HepG2 (cell line): ENCODE results near the gene STOML3. TPM values are rescaled to one million over a fixed set of nuclear protein-coding genes. Genes with fewer than 3 reads are reported as not detected.

ENCODE experiments used
- ARNT2 ChIP-seq: sonication (generic); formaldehyde crosslinking; IDR thresholded peaks from 2 replicates; pipeline ENCODE4 v1.8.0; 2022; ENCODE audit warnings: mild to moderate bottlenecking, low read depth, missing genetic modification reagents, moderate library complexity
- CHCHD3 ChIP-seq: sonication (generic); formaldehyde crosslinking; IDR thresholded peaks from 2 replicates; pipeline ENCODE4 v1.8.0; 2022; ENCODE audit warnings: mild to moderate bottlenecking, missing genetic modification reagents, moderate library complexity
- MIER2 ChIP-seq: IDR thresholded peaks from 2 replicates; pipeline ENCODE4 v1.6.1; 2016; ENCODE audit warnings: missing biosample characterization, missing genetic modification reagents
- MLLT10 ChIP-seq: sonication (generic); formaldehyde crosslinking; IDR thresholded peaks from 2 replicates; pipeline ENCODE4 v1.4.0; 2020; ENCODE audit warnings: missing genetic modification reagents
- NFIC ChIP-seq: IDR thresholded peaks from 2 replicates; pipeline ENCODE4 v1.6.1; 2012; ENCODE audit warnings: mild to moderate bottlenecking, low read length, inconsistent platforms
- NFYB ChIP-seq: sonication (generic); formaldehyde crosslinking; IDR thresholded peaks from 2 replicates; pipeline ENCODE4 v1.4.0; 2020; ENCODE audit warnings: missing genetic modification reagents
- SATB2 ChIP-seq: sonication (generic); formaldehyde crosslinking; IDR thresholded peaks from 2 replicates; pipeline ENCODE4 v1.5.0; 2020; ENCODE audit warnings: missing genetic modification reagents
- SP4 ChIP-seq: sonication (generic); formaldehyde crosslinking; IDR thresholded peaks from 2 replicates; pipeline ENCODE4 v1.8.1; 2023; ENCODE audit warnings: mild to moderate bottlenecking, missing genetic modification reagents
- SPEN ChIP-seq: sonication (generic); formaldehyde crosslinking; IDR thresholded peaks from 2 replicates; pipeline ENCODE4 v1.5.1; 2020; ENCODE audit warnings: low read depth, mild to moderate bottlenecking, missing genetic modification reagents
- TEAD3 ChIP-seq: optimal IDR thresholded peaks from 2 replicates; pipeline ENCODE3; 2016; ENCODE audit warnings: borderline replicate concordance
- TOE1 ChIP-seq: sonication (generic); formaldehyde crosslinking; IDR thresholded peaks from 2 replicates; pipeline ENCODE4 v1.4.0; 2020; ENCODE audit warnings: mild to moderate bottlenecking, missing genetic modification reagents
- XRCC5 ChIP-seq: fragments of 200-400 bp; formaldehyde crosslinking; optimal IDR thresholded peaks from 2 replicates; pipeline ENCODE3; 2017; ENCODE audit warnings: mild to moderate bottlenecking, low read length
- ZBTB38 ChIP-seq: sonication (generic); formaldehyde crosslinking; IDR thresholded peaks from 2 replicates; pipeline ENCODE4 v1.5.1; 2020; ENCODE audit warnings: mild to moderate bottlenecking, missing genetic modification reagents
- ZBTB8A ChIP-seq: sonication (generic); formaldehyde crosslinking; IDR thresholded peaks from 2 replicates; pipeline ENCODE4 v1.4.0; 2020; ENCODE audit warnings: mild to moderate bottlenecking, low read depth, missing genetic modification reagents, borderline replicate concordance
- ZNF235 ChIP-seq: sonication (generic); formaldehyde crosslinking; IDR thresholded peaks from 2 replicates; pipeline ENCODE4 v1.8.1; 2023; ENCODE audit warnings: mild to moderate bottlenecking, missing genetic modification reagents, borderline replicate concordance
- ZNF256 ChIP-seq: sonication (generic); formaldehyde crosslinking; conservative IDR thresholded peaks from 2 replicates; pipeline ENCODE4 v1.4.0; 2020; ENCODE audit warnings: missing genetic modification reagents
- ZNF333 ChIP-seq: sonication (generic); formaldehyde crosslinking; IDR thresholded peaks from 2 replicates; pipeline ENCODE4 v1.4.0; 2020; ENCODE audit warnings: mild to moderate bottlenecking, missing genetic modification reagents, borderline replicate concordance
- ZNF768 ChIP-seq: sonication (generic); formaldehyde crosslinking; IDR thresholded peaks from 2 replicates; pipeline ENCODE4 v1.4.0; 2020; ENCODE audit warnings: missing genetic modification reagents
- ZNF776 ChIP-seq: sonication (generic); formaldehyde crosslinking; IDR thresholded peaks from 2 replicates; pipeline ENCODE4 v1.4.0; 2020; ENCODE audit warnings: mild to moderate bottlenecking, missing genetic modification reagents
- ZNF83 ChIP-seq: sonication (generic); formaldehyde crosslinking; IDR thresholded peaks from 2 replicates; pipeline ENCODE4 v1.4.0; 2020; ENCODE audit warnings: missing genetic modification reagents, mild to moderate bottlenecking, borderline replicate concordance
- ZSCAN12 ChIP-seq: sonication (generic); formaldehyde crosslinking; IDR thresholded peaks from 2 replicates; pipeline ENCODE4 v1.9.0; 2021; ENCODE audit warnings: mild to moderate bottlenecking, missing genetic modification reagents
- polyA plus RNA-seq, 8 experiments: library from polyadenylated mRNA; depleted of rRNA in 3 of 8; stranded (reverse) in 7 of 8; unstranded in 1 of 8; fragments of >200 nt; fragmentation: Illumina TruSeq in 4 of 8; extraction: Trizol in 4 of 8; gene quantifications; 2 replicates each; pipeline versions ENCODE4 v1.2.1 to v1.2.3, GENCODE V29; 2011 to 2016; ENCODE audit warnings: low read depth in 4 of 8, missing spikeins in 1 of 8, mixed read lengths in 1 of 8; ENCODE audit not compliant: insufficient read depth in 1 of 8
- total RNA-seq, 5 experiments: library from RNA; depleted of rRNA; stranded (reverse); fragments of >200 nt; fragmentation: Illumina TruSeq; extraction: Trizol; gene quantifications; 2 replicates each; pipeline ENCODE4 v1.2.3, GENCODE V29; 2016; ENCODE audit warnings: low read depth in 1 of 5
- TF ChIP-seq, protein P1 (sequence below): sonication (generic); formaldehyde crosslinking; IDR thresholded peaks from 2 replicates; pipeline ENCODE4 v1.5.0; 2020; ENCODE audit warnings: mild to moderate bottlenecking, missing genetic modification reagents, borderline replicate concordance
- TF ChIP-seq, protein P2 (sequence below): sonication (generic); formaldehyde crosslinking; IDR thresholded peaks from 2 replicates; pipeline ENCODE4 v1.5.0; 2020; ENCODE audit warnings: missing genetic modification reagents

Gene STOML3
- total and polyA plus RNA-seq, 2 of the 13 experiments (the other 11 are each of a cell fraction or from before 2014, with no cell fraction given) = not detected

DNA sequence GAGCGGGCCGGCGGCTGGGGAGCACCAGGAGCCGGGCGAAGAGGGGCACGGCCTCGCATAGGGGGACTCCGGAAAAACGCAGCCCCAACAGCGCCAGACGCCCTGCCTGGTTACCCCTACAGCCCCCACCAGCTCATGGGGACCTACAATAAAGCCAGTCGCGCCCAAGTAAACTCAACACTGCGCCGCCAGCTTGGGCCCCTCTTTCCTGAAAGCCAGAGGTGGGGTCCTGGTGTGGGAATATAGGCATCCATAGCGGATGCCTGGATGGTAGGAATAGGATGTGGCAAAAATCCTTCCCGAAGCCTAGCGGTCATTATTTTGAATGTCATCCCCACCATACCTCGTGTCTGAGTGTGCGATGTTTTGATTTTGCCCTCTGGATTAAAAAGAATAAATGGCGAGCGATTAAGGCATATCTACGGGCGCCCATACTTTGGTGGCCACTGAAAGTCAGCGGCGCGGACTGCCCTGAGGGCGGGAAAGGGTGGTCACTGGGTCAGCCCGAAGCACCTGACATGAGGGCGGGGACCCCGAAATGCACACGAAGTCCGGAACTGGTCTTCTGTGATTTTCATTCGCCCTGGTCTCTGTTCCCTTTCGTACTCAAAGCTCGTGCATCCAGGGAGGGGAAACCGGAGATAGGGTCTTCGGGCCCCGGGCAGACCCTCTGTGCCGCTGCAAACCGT is 47.4 kb upstream of the STOML3 start, which contains the start of the genes NHLRC3 and PROSER1 (continued):
- TF ChIP-seq, protein P1, sequence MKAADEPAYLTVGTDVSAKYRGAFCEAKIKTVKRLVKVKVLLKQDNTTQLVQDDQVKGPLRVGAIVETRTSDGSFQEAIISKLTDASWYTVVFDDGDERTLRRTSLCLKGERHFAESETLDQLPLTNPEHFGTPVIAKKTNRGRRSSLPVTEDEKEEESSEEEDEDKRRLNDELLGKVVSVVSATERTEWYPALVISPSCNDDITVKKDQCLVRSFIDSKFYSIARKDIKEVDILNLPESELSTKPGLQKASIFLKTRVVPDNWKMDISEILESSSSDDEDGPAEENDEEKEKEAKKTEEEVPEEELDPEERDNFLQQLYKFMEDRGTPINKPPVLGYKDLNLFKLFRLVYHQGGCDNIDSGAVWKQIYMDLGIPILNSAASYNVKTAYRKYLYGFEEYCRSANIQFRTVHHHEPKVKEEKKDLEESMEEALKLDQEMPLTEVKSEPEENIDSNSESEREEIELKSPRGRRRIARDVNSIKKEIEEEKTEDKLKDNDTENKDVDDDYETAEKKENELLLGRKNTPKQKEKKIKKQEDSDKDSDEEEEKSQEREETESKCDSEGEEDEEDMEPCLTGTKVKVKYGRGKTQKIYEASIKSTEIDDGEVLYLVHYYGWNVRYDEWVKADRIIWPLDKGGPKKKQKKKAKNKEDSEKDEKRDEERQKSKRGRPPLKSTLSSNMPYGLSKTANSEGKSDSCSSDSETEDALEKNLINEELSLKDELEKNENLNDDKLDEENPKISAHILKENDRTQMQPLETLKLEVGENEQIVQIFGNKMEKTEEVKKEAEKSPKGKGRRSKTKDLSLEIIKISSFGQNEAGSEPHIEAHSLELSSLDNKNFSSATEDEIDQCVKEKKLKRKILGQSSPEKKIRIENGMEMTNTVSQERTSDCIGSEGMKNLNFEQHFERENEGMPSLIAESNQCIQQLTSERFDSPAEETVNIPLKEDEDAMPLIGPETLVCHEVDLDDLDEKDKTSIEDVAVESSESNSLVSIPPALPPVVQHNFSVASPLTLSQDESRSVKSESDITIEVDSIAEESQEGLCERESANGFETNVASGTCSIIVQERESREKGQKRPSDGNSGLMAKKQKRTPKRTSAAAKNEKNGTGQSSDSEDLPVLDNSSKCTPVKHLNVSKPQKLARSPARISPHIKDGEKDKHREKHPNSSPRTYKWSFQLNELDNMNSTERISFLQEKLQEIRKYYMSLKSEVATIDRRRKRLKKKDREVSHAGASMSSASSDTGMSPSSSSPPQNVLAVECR (CRISPR knock-in tag) = peak; percentile 81; the same call in 1 of the 2 replicates
- TF ChIP-seq CHCHD3 (CRISPR knock-in tag) (no peak), XRCC5 (peak; percentile 72), ZBTB38 (CRISPR knock-in tag) (no peak; the same call in 1 of the 2 replicates), SP4 (CRISPR knock-in tag) (0 out of 2 replicates have a peak, but pooled peaks have one; percentile 34), TOE1 (CRISPR knock-in tag) (no peak), ZNF235 (no peak), ZNF256 (peak; percentile 24; the same call in 1 of the 2 replicates), ZNF83 (no peak), ZNF768 (CRISPR knock-in tag) (peak; percentile 45), SPEN (CRISPR knock-in tag) (peak; percentile 93), MLLT10 (CRISPR knock-in tag) (no peak), NFIC (no peak), ARNT2 (CRISPR knock-in tag) (peak; percentile 43), ZNF333 (no peak), SATB2 (CRISPR knock-in tag) (peak; percentile 79; the same call in 1 of the 2 replicates), MIER2 (CRISPR knock-in tag) (no peak), ZNF776 (no peak), NFYB (CRISPR knock-in tag) (peak; percentile 48; the same call in 1 of the 2 replicates), ZSCAN12 (0 out of 2 replicates have a peak, but pooled peaks have one; percentile 63), ZBTB8A (no peak), TEAD3 (peak; percentile 44)
- TF ChIP-seq, protein P2, sequence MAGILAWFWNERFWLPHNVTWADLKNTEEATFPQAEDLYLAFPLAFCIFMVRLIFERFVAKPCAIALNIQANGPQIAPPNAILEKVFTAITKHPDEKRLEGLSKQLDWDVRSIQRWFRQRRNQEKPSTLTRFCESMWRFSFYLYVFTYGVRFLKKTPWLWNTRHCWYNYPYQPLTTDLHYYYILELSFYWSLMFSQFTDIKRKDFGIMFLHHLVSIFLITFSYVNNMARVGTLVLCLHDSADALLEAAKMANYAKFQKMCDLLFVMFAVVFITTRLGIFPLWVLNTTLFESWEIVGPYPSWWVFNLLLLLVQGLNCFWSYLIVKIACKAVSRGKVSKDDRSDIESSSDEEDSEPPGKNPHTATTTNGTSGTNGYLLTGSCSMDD (CRISPR knock-in tag) = no peak
